ENCODE measurements around the gene PCSK5.

DNA sequence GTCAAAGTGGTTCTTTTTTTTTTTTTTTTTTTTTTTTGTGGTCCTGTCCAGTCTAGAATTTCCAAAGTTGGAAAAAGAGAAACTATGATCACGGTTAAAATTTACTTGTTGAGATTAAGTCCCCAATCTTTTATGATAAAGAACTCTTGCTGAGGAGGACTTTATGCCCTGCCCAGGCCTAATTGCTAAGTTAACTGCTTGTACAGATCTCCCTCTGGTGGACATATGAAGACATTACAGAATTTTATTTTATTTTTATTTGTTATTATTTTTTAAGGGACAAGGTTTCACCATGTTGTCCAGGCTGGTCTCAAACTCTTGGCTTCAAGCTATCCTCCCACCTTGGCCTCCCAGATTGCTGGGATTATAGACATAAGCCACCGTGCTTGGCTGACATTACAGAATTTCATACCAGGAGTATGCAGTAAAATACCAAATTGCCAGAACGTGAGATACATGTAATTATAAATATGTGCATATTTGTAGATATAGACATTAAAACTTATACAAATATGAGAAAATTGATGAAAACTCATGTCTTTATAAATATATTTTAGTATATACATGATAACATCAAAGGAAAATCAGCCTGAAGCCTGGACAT lies 412.6 kb downstream of the PCSK5 start:
- no peak for TF ChIP-seq POLR2AphosphoS5 (IDR thresholded peaks at IDR 0.05)
- TF ChIP-seq, protein P1, sequence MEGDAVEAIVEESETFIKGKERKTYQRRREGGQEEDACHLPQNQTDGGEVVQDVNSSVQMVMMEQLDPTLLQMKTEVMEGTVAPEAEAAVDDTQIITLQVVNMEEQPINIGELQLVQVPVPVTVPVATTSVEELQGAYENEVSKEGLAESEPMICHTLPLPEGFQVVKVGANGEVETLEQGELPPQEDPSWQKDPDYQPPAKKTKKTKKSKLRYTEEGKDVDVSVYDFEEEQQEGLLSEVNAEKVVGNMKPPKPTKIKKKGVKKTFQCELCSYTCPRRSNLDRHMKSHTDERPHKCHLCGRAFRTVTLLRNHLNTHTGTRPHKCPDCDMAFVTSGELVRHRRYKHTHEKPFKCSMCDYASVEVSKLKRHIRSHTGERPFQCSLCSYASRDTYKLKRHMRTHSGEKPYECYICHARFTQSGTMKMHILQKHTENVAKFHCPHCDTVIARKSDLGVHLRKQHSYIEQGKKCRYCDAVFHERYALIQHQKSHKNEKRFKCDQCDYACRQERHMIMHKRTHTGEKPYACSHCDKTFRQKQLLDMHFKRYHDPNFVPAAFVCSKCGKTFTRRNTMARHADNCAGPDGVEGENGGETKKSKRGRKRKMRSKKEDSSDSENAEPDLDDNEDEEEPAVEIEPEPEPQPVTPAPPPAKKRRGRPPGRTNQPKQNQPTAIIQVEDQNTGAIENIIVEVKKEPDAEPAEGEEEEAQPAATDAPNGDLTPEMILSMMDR (IDR thresholded peaks at IDR 0.05) = peak; percentile 40 to 84 (median 74)

Measured in prostate gland (tissue), 2 donors.